Cardiac muscle cell (in vitro differentiated cells and primary cell): ENCODE measurements around the gene MZT1. TPM values are rescaled to one million over a fixed set of nuclear protein-coding genes. Genes with fewer than 3 reads are reported as not detected.

Experiments
- DNase-seq, 2 donors: peaks; one replicate each; pipeline versions ENCODE4 v3.0.0 to v3.0.0-alpha.2; 2010 to 2017; ENCODE audit warnings: low read depth in 1 of 2, low spot score in 1 of 2
- H3K27ac ChIP-seq: fragments of 200-600 bp; sonication (generic); 2 replicates; pipeline ENCODE4 v1.5.1; 2016
- H3K27me3 ChIP-seq: fragments of 200-600 bp; sonication (generic); 2 replicates; pipeline ENCODE4 v1.6.0; 2016; ENCODE audit warnings: control low read depth
- H3K36me3 ChIP-seq: fragments of 200-600 bp; sonication (generic); 2 replicates; pipeline ENCODE4 v1.5.1; 2016; ENCODE audit warnings: control low read depth
- H3K4me1 ChIP-seq: fragments of 200-600 bp; sonication (generic); 2 replicates; pipeline ENCODE4 v1.8.1; 2017; ENCODE audit warnings: low read depth, mild to moderate bottlenecking, mixed run types
- H3K4me3 ChIP-seq: fragments of 200-600 bp; sonication (generic); 2 replicates; pipeline ENCODE4 v1.5.1; 2016; ENCODE audit warnings: mild to moderate bottlenecking
- H3K9me3 ChIP-seq: fragments of 200-600 bp; sonication (generic); 2 replicates; pipeline ENCODE4 v1.5.1; 2017; ENCODE audit warnings: low read depth, mild to moderate bottlenecking, control low read depth
- CTCF ChIP-seq: IDR thresholded peaks from 2 replicates; pipeline ENCODE4 v1.5.1; 2012; ENCODE audit warnings: low read depth, mild to moderate bottlenecking, low read length
- polyA plus RNA-seq: library from polyadenylated mRNA; unstranded; fragments of >200 nt; fragmentation: Nextera tagmentation; extraction: Ambion mirVana; gene quantifications from 2 replicates; pipeline ENCODE4 v1.2.1, GENCODE V29; 2016
- total RNA-seq: library from RNA; depleted of rRNA; stranded (reverse); fragments of >200 nt; gene quantifications from 2 replicates; pipeline ENCODE4 v1.2.3, GENCODE V29; 2016

The MZT1 gene
- total and polyA plus RNA-seq, 2 experiments from 2014 or later: 12.4 to 15.4 TPM

- no peaks in the 10 kb centered on the region for H3K9me3 ChIP-seq
- peak; percentile 15 to 53 for DNase-seq
- no peak for TF ChIP-seq CTCF
- peak overlapping the region; percentile 47 for H3K27ac ChIP-seq
- no peak overlapping the region for H3K4me3 ChIP-seq
- H3K4me1 ChIP-seq: peaks cover 20% of the 10 kb centered on the region
- no peaks in the 10 kb centered on the region for H3K36me3 ChIP-seq
- H3K27me3 ChIP-seq: no peaks in the 10 kb centered on the region
These were observed 33.1 kb downstream of the MZT1 start for GRCh38 chr13:72694314-72694713.

DNA sequence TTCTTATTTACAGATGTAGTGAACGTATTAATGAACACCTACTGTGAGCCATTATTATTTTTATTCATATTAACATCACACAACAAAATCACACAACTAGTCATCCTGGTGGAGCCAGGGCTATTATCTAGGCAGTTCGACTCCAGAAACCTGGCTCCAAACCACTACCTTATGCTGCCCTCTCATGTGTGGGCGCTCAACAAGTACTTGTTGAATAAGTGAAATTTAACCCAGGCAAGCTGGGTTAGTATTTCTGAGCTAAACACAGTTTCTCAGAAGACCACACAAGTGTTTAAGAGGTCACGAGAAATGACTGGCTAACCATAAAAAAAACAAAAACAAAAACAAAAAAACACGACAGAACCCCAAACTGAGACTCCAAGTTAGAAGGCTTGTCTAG, 33.6 kb downstream of the MZT1 start:
- DNase-seq: no peak
- Histone ChIP-seq H3K27ac (no peak overlapping the region), H3K9me3 (no peaks in the 10 kb centered on the region), H3K4me3 (no peak overlapping the region), H3K27me3 (no peaks in the 10 kb centered on the region), H3K4me1 (peaks cover 20% of the 10 kb centered on the region), H3K36me3 (no peaks in the 10 kb centered on the region)
- no peak for TF ChIP-seq CTCF

GRCh38 chr13:72692884-72693514, 34.4 kb downstream of the MZT1 start:
- no peak for TF ChIP-seq CTCF
- peaks cover 20% of the 10 kb centered on the region for H3K4me1 ChIP-seq

GRCh38 chr13:72689181-72689696, 38.2 kb downstream of the MZT1 start:
- no peaks in the 10 kb centered on the region for H3K9me3 ChIP-seq
- H3K4me3 ChIP-seq: no peak overlapping the region
- no peak for DNase-seq
- no peak for TF ChIP-seq CTCF
- no peak overlapping the region for H3K27ac ChIP-seq
- H3K36me3 ChIP-seq: no peaks in the 10 kb centered on the region
- H3K27me3 ChIP-seq: no peaks in the 10 kb centered on the region
- H3K4me1 ChIP-seq: no peaks in the 10 kb centered on the region

More at GRCh38 chr13:72692884-72693514, 34.4 kb downstream of the MZT1 start:
- no peak for DNase-seq
- no peak overlapping the region for H3K27ac ChIP-seq
- H3K4me3 ChIP-seq: no peak overlapping the region
- no peaks in the 10 kb centered on the region for H3K27me3 ChIP-seq
- H3K36me3 ChIP-seq: no peaks in the 10 kb centered on the region
- no peaks in the 10 kb centered on the region for H3K9me3 ChIP-seq

- TF ChIP-seq CTCF: no peak
- Histone ChIP-seq H3K27me3 (no peaks in the 10 kb centered on the region), H3K9me3 (no peaks in the 10 kb centered on the region), H3K4me3 (no peak overlapping the region), H3K27ac (no peak overlapping the region), H3K36me3 (no peaks in the 10 kb centered on the region), H3K4me1 (no peaks in the 10 kb centered on the region)
- DNase-seq: peak in 1 of 2 donors; percentile 39
These were observed 40.7 kb downstream of the MZT1 start for GRCh38 chr13:72686766-72687165.
